K562 (cell line): ENCODE measurements around the gene UCHL5.

Source experiments
- NFIC ChIP-seq: fragments of 450-650 bp; IDR thresholded peaks from 2 replicates; pipeline ENCODE4 v1.6.1; 2017; ENCODE audit warnings: mild to moderate bottlenecking, inconsistent platforms
- PREB ChIP-seq: sonication (generic); formaldehyde crosslinking; IDR thresholded peaks from 2 replicates; pipeline ENCODE4 v1.8.1; 2023; ENCODE audit warnings: mild to moderate bottlenecking, missing genetic modification reagents
- SAP30 ChIP-seq: fragments of 200-600 bp; sonication (generic); IDR thresholded peaks from 2 replicates; pipeline ENCODE4 v1.6.1; 2012; ENCODE audit warnings: borderline replicate concordance, low read depth, mild to moderate bottlenecking, moderate library complexity, low read length, control low read depth, inconsistent platforms; ENCODE audit not compliant: insufficient read depth, poor library complexity, severe bottlenecking
- SMARCA4 ChIP-seq: fragments of 450-650 bp; IDR thresholded peaks from 2 replicates; pipeline ENCODE4 v1.6.1; 2016
- SREBF1 ChIP-seq: fragments of 150-350 bp; IDR thresholded peaks from 2 replicates; pipeline ENCODE4 v1.6.1; 2014; ENCODE audit warnings: antibody characterized with exemption, low read depth, low read length, borderline replicate concordance
- ZNF561 ChIP-seq: fragments of 450-650 bp; formaldehyde crosslinking; conservative IDR thresholded peaks from 2 replicates; pipeline ENCODE4 v1.4.0; 2020; ENCODE audit warnings: mild to moderate bottlenecking, moderate library complexity

GRCh38 chr1:193104502-193104906 is 45.3 kb upstream of the UCHL5 start:
- TF ChIP-seq SAP30 (peak; percentile 61), NFIC (no peak), PREB (CRISPR knock-in tag) (no peak), SREBF1 (no peak), SMARCA4 (no peak), ZNF561 (CRISPR knock-in tag) (no peak)
